ENCODE data around the gene FAM171A1. TPM values are rescaled to one million over a fixed set of nuclear protein-coding genes. Genes with fewer than 3 reads are reported as not detected.
A peak's percentile ranks its signal among the peaks of the same experiment; 100 is the strongest.

Gene FAM171A1
- total RNA-seq, 1 experiment from 2014 or later, result 26.3 TPM

DNA sequence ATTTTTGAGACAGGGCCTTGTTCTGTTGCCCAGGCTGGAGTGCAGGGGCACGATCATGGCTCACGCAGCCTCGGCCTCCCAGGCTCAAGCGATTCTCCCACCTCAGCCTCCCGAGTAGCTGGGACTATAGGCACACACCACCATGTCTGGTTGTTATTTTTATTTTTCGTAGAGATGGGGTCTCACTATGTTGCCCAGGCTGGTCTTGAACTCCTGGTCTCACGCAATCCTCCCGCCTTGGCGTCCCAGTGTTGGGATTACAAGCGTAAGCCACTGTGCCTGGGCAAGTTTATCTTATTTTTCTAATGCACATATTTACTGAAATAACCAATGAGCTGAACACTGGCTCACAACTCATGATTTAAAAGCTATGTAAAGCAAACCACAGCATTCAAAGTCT lies 61.9 kb downstream of the FAM171A1 start:
- Histone ChIP-seq H3K27me3 (replicated peaks; ENCODE audit: control insufficient read depth, insufficient read depth, low read length) (no peaks in the 10 kb centered on the region), H3K9me3 (no peaks in the 10 kb centered on the region), H3K4me1 (no peaks in the 10 kb centered on the region), H3K4me3 (ENCODE audit: low read depth, low read length) (no peak overlapping the region), H3K36me3 (ENCODE audit: control insufficient read depth, insufficient read depth, low read length) (no peaks in the 10 kb centered on the region)
- Mint-ChIP-seq H3K27ac (ENCODE audit: unreplicated experiment) (no peak overlapping the region), H3K4me1 (ENCODE audit: low read depth, unreplicated experiment) (no peaks in the 10 kb centered on the region), H3K9me3 (ENCODE audit: unreplicated experiment) (no peaks in the 10 kb centered on the region), H3K36me3 (ENCODE audit: insufficient read depth, unreplicated experiment) (no peaks in the 10 kb centered on the region), H3K4me3 (ENCODE audit: unreplicated experiment) (no peak overlapping the region), H3K27me3 (ENCODE audit: insufficient read depth, unreplicated experiment) (no peaks in the 10 kb centered on the region)
- intact Hi-C loops (cut with micrococcal nuclease; ENCODE audit: unreplicated experiment), result no loop called here
- POLR2A ChIA-PET, result no interaction called here
- no TSS peak for BruUV-seq (replicated peaks)
- TF ChIP-seq, protein P1, sequence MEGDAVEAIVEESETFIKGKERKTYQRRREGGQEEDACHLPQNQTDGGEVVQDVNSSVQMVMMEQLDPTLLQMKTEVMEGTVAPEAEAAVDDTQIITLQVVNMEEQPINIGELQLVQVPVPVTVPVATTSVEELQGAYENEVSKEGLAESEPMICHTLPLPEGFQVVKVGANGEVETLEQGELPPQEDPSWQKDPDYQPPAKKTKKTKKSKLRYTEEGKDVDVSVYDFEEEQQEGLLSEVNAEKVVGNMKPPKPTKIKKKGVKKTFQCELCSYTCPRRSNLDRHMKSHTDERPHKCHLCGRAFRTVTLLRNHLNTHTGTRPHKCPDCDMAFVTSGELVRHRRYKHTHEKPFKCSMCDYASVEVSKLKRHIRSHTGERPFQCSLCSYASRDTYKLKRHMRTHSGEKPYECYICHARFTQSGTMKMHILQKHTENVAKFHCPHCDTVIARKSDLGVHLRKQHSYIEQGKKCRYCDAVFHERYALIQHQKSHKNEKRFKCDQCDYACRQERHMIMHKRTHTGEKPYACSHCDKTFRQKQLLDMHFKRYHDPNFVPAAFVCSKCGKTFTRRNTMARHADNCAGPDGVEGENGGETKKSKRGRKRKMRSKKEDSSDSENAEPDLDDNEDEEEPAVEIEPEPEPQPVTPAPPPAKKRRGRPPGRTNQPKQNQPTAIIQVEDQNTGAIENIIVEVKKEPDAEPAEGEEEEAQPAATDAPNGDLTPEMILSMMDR (IDR thresholded peaks at IDR 0.05; ENCODE audit: insufficient read depth in 1 of 2, low read depth in 1 of 2, low read length in 1 of 2, severe bottlenecking in 1 of 2, unreplicated experiment in 1 of 2), result no peak
- CTCF ChIA-PET, result no interaction called here
- no peak for DNase-seq

DNA sequence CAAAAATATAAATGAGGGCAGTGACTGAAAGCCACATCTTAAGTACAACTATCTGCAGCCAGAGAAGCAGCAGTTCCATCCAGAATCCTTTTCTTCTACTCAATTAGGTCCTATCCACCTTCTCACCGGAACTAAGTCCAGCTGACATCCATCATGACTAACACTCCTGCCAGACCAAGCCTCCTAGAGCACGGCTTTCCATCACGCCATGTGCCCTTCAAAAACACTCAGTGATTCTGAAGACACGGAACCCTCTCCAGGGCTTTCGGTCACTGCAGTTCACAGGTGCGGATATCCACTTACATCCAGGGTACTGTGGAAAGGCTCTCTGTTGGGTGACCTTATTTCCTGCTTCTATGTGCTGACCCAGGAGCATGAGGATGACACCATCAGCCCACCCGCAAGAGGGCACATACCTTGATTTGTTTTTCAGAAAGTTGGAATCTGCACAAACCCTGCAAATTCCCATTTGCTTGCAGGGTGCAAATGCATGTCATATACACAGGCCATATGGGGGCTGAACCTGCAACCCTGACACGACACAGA lies 64.3 kb downstream of the FAM171A1 start:
- POLR2A ChIA-PET, result no interaction called here
- Mint-ChIP-seq H3K36me3 (ENCODE audit: insufficient read depth, unreplicated experiment) (no peaks in the 10 kb centered on the region), H3K27ac (ENCODE audit: unreplicated experiment) (no peak overlapping the region), H3K9me3 (ENCODE audit: unreplicated experiment) (no peaks in the 10 kb centered on the region), H3K4me3 (ENCODE audit: unreplicated experiment) (no peak overlapping the region), H3K27me3 (ENCODE audit: insufficient read depth, unreplicated experiment) (no peaks in the 10 kb centered on the region), H3K4me1 (ENCODE audit: low read depth, unreplicated experiment) (no peaks in the 10 kb centered on the region)
- H3K36me3 ChIP-seq (ENCODE audit: control insufficient read depth, insufficient read depth, low read length), result no peaks in the 10 kb centered on the region
- CTCF ChIA-PET, result no interaction called here
- no peaks in the 10 kb centered on the region for H3K4me1 ChIP-seq
- DNase-seq, result peak in 1 of 2 experiments; percentile 19
- H3K27me3 ChIP-seq (replicated peaks; ENCODE audit: control insufficient read depth, insufficient read depth, low read length), result no peaks in the 10 kb centered on the region
- intact Hi-C loops (cut with micrococcal nuclease; ENCODE audit: unreplicated experiment), result no loop called here
- BruUV-seq (replicated peaks), result no TSS peak
- H3K4me3 ChIP-seq (ENCODE audit: low read depth, low read length), result no peak overlapping the region
- TF ChIP-seq, protein P1 (IDR thresholded peaks at IDR 0.05; ENCODE audit: insufficient read depth in 1 of 2, low read depth in 1 of 2, low read length in 1 of 2, severe bottlenecking in 1 of 2, unreplicated experiment in 1 of 2), result no peak
- H3K9me3 ChIP-seq, result no peaks in the 10 kb centered on the region

DNA sequence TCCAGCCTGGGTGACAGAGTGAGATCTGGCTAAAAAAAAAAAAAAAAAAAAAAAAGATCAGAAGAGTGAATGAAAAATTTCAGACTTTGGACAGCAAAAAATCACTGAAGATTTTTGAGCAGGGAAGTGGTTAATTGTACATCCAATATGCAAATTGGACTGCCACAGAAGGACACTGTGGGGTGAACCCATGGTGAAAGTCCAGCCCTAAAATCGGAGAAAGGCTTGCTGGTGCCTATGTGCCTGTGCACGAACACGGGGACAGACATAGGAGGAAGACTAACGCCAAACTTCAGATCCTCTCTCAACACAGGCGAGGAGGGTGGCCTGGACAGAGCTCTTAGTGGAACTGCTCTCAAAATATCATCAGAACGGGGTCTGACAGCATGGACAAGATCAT lies 65.5 kb downstream of the FAM171A1 start:
- Mint-ChIP-seq H3K27ac (ENCODE audit: unreplicated experiment) (no peak overlapping the region), H3K4me3 (ENCODE audit: unreplicated experiment) (no peak overlapping the region), H3K36me3 (ENCODE audit: insufficient read depth, unreplicated experiment) (no peaks in the 10 kb centered on the region), H3K9me3 (ENCODE audit: unreplicated experiment) (no peaks in the 10 kb centered on the region), H3K4me1 (ENCODE audit: low read depth, unreplicated experiment) (no peaks in the 10 kb centered on the region), H3K27me3 (ENCODE audit: insufficient read depth, unreplicated experiment) (no peaks in the 10 kb centered on the region)
- TF ChIP-seq, protein P1 (IDR thresholded peaks at IDR 0.05; ENCODE audit: insufficient read depth in 1 of 2, low read depth in 1 of 2, low read length in 1 of 2, severe bottlenecking in 1 of 2, unreplicated experiment in 1 of 2), result no peak
- H3K36me3 ChIP-seq (ENCODE audit: control insufficient read depth, insufficient read depth, low read length), result no peaks in the 10 kb centered on the region
- POLR2A ChIA-PET, result no interaction called here
- no peaks in the 10 kb centered on the region for H3K9me3 ChIP-seq
- intact Hi-C loops (cut with micrococcal nuclease; ENCODE audit: unreplicated experiment), result no loop called here
- BruUV-seq (replicated peaks), result no TSS peak
- no peak for DNase-seq
- H3K27me3 ChIP-seq (replicated peaks; ENCODE audit: control insufficient read depth, insufficient read depth, low read length), result no peaks in the 10 kb centered on the region
- CTCF ChIA-PET, result no interaction called here
- H3K4me3 ChIP-seq (ENCODE audit: low read depth, low read length), result no peak overlapping the region
- no peaks in the 10 kb centered on the region for H3K4me1 ChIP-seq
